Common myeloid progenitor, CD34-positive (primary cell): ENCODE results near the gene TCN2.

ENCODE experiments used
- CTCF ChIA-PET: fragments of 350-600 bp; sonication (Branson Sonifier 250); formaldehyde crosslinking; loops from one replicate; lab custom pipeline; 2021; ENCODE audit warnings: antibody characterized with exemption; lab: Charles Lee
- POLR2A ChIA-PET: fragments of 350-600 bp; sonication (Branson Sonifier 250); formaldehyde crosslinking; loops from one replicate; lab custom pipeline; 2021; ENCODE audit warnings: antibody characterized with exemption; lab: Charles Lee
- DNase-seq, 3 donors: peaks; one replicate each; pipeline versions ENCODE4 v3.0.0 to v3.0.0-alpha.2; 2013
- H3K27ac ChIP-seq, 2 experiments: 1 replicate in 1 of 2; 2 replicates in 1 of 2; pipeline ENCODE4 v1.7.0; 2013; ENCODE audit warnings: inconsistent platforms in 2 of 2, low read length in 2 of 2, mild to moderate bottlenecking in 2 of 2, low read depth in 1 of 2, moderate library complexity in 1 of 2; ENCODE audit not compliant: severe bottlenecking in 2 of 2, insufficient read depth in 1 of 2, poor library complexity in 1 of 2
- H3K27me3 ChIP-seq, 5 experiments: replicated peaks in 2 of 5; 1 replicate in 3 of 5; 2 replicates in 2 of 5; pipeline versions ENCODE4 v1.6.1 to v1.7.0; 2013; ENCODE audit warnings: low read length in 4 of 5, mild to moderate bottlenecking in 2 of 5, moderate library complexity in 2 of 5, inconsistent platforms in 1 of 5; ENCODE audit not compliant: insufficient read depth in 5 of 5, control insufficient read depth in 4 of 5
- H3K36me3 ChIP-seq, 4 experiments: 1 replicate in 2 of 4; 2 replicates in 2 of 4; pipeline versions ENCODE4 v1.6.1 to v1.7.0; 2013; ENCODE audit warnings: low read length in 3 of 4, control low read depth in 1 of 4, mild to moderate bottlenecking in 1 of 4; ENCODE audit not compliant: control insufficient read depth in 4 of 4, insufficient read depth in 4 of 4
- H3K4me1 ChIP-seq, 4 experiments: 1 replicate in 3 of 4; 2 replicates in 1 of 4; pipeline versions ENCODE4 v1.6.1 to v1.7.1; 2013; ENCODE audit warnings: low read length in 3 of 4, mild to moderate bottlenecking in 3 of 4, control low read depth in 1 of 4, inconsistent platforms in 1 of 4, moderate library complexity in 1 of 4; ENCODE audit not compliant: control insufficient read depth in 4 of 4, insufficient read depth in 4 of 4; ENCODE audit errors: control extremely low read depth in 1 of 4
- H3K4me3 ChIP-seq, 7 experiments: 1 replicate in 4 of 7; 2 replicates in 3 of 7; pipeline versions ENCODE4 v1.5.1 to v1.7.0; 2013; ENCODE audit warnings: mild to moderate bottlenecking in 7 of 7, low read length in 6 of 7, moderate library complexity in 6 of 7, inconsistent platforms in 2 of 7, low read depth in 2 of 7, control low read depth in 1 of 7; ENCODE audit not compliant: insufficient read depth in 4 of 7, control insufficient read depth in 1 of 7; ENCODE audit errors: extremely low read depth in 1 of 7
- H3K9me3 ChIP-seq, 5 experiments: 1 replicate in 4 of 5; 2 replicates in 1 of 5; pipeline versions ENCODE4 v1.6.1 to v1.7.1; 2013; ENCODE audit warnings: low read length in 4 of 5, mild to moderate bottlenecking in 2 of 5, inconsistent platforms in 1 of 5, low read depth in 1 of 5, moderate library complexity in 1 of 5; ENCODE audit not compliant: control insufficient read depth in 4 of 5, insufficient read depth in 2 of 5; ENCODE audit errors: control extremely low read depth in 1 of 5
- WGBS: methylation state at CpG from one replicate; pipeline ENCODE4 v1.1.5; 2013; ENCODE audit not compliant: insufficient coverage; 5-methylcytosine and 5-hydroxymethylcytosine counted together

Gene TCN2

DNA sequence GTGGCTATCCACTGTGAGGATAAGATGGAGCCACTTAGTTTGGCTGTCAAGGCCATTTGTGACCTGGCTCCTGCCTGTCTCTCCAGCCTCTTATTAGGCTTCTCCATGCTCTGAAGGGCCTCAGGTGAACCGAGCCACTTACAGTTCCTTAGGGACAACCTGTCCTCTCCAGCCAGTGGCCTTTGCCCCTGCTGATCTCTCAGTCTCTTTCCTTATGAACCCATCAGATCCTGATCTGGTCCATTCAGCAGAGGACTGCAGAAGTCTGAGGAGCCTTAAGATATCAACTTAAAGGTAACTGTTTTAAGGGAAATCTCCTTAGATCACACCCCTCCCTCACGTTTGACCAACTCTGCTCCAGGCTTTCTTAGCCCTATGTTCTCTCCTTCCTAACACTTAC lies 58.3 kb downstream of the TCN2 start:
- 100% methylated on average over 2 of the region's 2 CpGs for WGBS
- Histone ChIP-seq H3K36me3 (peaks cover 6 to 30% (median 16%) of the 10 kb centered on the region in 4 experiments), H3K27me3 (peaks cover 0 to 9% (median 4%) of the 10 kb centered on the region in 5 experiments), H3K4me3 (no peak overlapping the region), H3K9me3 (no peaks in the 10 kb centered on the region), H3K27ac (no peak overlapping the region), H3K4me1 (peaks cover 2 to 18% (median 14%) of the 10 kb centered on the region in 4 experiments)
- DNase-seq, result no peak
- CTCF ChIA-PET, result interaction anchor here (1.7 kb wide), 1 partner anchor 89 kb away, joined by 6 read pairs; no protein-coding TSS in a partner anchor
- POLR2A ChIA-PET, result interaction anchor here (0.7 kb wide), 1 partner anchor 635 kb away, joined by 3 read pairs; no protein-coding TSS in a partner anchor

DNA sequence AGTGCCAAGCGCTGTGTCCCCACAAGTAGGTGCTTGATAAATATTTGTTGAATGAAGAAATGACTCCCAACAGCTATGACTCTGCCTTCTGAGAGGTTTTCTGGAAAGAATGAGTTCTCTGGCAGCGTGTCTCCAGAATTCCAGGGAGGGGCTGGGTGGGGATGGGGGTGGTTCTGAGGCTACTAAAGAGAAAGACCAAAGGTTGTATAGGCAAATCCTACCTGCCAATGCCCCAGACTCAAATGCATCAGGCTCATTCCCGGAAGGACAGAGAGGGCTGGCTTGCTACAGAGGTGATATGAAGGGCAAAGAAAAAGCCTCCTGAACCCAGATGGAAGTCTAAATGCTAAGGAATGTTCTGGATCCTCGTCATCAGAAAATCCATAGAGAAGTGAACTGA lies 58.8 kb downstream of the TCN2 start:
- Histone ChIP-seq H3K36me3 (peaks cover 6 to 30% (median 16%) of the 10 kb centered on the region in 4 experiments), H3K9me3 (no peaks in the 10 kb centered on the region), H3K4me1 (peaks cover 2 to 18% (median 14%) of the 10 kb centered on the region in 4 experiments), H3K4me3 (no peak overlapping the region), H3K27ac (no peak overlapping the region), H3K27me3 (peaks cover 0 to 9% (median 4%) of the 10 kb centered on the region in 5 experiments)
- DNase-seq, result no peak
- WGBS, result 100% methylated on average over 3 of the region's 4 CpGs
- ChIA-PET POLR2A (no interaction called here), CTCF (interaction anchor here (1.2 kb wide), 1 partner anchor 16 kb away, joined by 3 read pairs; no protein-coding TSS in a partner anchor)

DNA sequence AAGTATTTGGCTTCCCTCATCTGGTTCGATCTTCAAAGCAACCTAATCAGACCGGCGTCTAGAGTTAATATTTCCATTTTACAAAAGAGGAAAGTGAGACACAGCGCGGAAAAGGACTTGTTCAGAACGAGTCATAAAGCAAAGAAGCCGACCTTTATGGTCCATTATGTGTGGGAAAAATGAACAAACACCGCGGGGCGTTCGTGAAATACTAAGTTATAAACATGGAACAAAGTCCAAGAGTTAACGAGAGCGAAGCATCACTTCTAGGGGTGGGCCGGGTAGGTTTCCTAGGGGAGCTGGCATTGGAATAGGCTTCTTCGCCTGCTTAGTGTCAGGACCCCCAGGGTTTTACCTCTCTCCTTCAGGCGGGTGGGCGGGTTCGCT lies 60.1 kb downstream of the TCN2 start:
- CTCF ChIA-PET, result interaction anchor here (1.0 kb wide), 2 partner anchors 12 to 32 kb away, joined by 3 to 5 read pairs; no protein-coding TSS in a partner anchor
- Histone ChIP-seq H3K9me3 (no peaks in the 10 kb centered on the region), H3K4me3 (peak overlapping the region; percentile 64 to 95 (median 87)), H3K27me3 (peaks cover 0 to 9% (median 4%) of the 10 kb centered on the region in 5 experiments), H3K27ac (peak overlapping the region in 1 of 2 experiments; percentile 70), H3K36me3 (peaks cover 4 to 25% (median 14%) of the 10 kb centered on the region in 4 experiments), H3K4me1 (peaks cover 2 to 18% (median 14%) of the 10 kb centered on the region in 4 experiments)
- WGBS, result under 1% methylated on average over 17 of the region's 18 CpGs
- DNase-seq, result peak in 1 of 3 donors; percentile 14
- POLR2A ChIA-PET, result interaction anchor here (1.0 kb wide), 1 partner anchor 33 kb away, joined by 3 read pairs; no protein-coding TSS in a partner anchor

DNA sequence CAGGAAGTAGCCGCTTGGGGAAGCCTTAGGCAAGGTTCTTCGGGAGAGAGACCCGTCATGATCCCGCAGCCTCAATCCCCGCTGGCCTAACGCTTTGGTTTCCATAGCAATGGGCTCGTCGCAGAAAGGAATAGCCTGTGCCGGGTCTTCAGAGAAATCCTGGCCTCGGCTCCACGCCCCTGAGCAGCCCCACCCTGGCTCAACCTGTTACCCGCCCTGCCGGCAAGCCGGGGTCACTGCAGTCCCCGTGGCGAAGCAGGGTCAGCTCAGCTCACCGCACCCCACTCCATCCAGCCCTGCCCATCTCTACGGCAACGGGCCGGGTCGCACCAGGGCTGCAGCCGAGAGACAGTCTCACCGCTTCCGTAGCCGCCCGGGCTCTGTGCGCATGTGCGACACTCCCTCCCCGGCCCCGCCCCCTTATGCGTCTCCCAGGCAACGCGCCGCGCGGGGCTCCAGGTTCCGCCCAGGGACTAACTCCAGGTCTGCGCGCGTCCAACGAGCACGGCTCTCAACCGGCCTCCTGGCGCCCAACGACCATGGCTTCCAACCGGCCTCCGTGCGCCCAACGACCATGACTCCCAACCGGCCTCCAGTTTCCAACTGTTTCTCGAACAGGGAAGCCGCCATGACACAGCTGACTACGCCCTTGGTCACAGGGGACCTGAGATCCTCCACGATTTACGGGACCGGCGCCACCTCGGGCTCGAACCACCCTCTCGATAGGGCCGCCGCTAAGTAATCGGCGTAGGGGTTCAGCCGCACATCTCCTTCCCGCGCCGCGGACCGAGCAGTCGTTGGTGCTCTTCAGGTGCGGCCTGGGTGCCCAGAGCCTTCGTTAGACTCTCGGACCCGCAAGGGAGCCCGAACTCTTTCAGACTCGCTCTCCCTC lies 60.8 kb downstream of the TCN2 start, which contains the start of gene DUSP18:
Gene DUSP18, minus strand, starts transcription at position 382 of the 892 bp plus-strand sequence. CDS start 3,872 bp downstream, outside the sequence.
- H3K36me3 ChIP-seq, result peaks cover 3 to 18% (median 11%) of the 10 kb centered on the region in 4 experiments
- no peaks in the 10 kb centered on the region for H3K9me3 ChIP-seq
- DNase-seq, result peak; percentile 85 to 93 (median 91)
- WGBS, result under 1% methylated on average over 61 of the region's 77 CpGs
- peaks cover 0 to 9% (median 4%) of the 10 kb centered on the region in 5 experiments for H3K27me3 ChIP-seq
- H3K4me3 ChIP-seq, result peak within 1 kb of the TSS; percentile 64 to 95 (median 87)
- H3K4me1 ChIP-seq, result peaks cover 2 to 18% (median 14%) of the 10 kb centered on the region in 4 experiments
- peak within 1 kb of the TSS in 1 of 2 experiments; percentile 70 for H3K27ac ChIP-seq
- ChIA-PET POLR2A (no interaction called here), CTCF (interaction anchor here (1.0 to 1.8 kb wide), 2 partner anchors 33 kb away, joined by 5 to 8 read pairs; no protein-coding TSS in a partner anchor)

DNA sequence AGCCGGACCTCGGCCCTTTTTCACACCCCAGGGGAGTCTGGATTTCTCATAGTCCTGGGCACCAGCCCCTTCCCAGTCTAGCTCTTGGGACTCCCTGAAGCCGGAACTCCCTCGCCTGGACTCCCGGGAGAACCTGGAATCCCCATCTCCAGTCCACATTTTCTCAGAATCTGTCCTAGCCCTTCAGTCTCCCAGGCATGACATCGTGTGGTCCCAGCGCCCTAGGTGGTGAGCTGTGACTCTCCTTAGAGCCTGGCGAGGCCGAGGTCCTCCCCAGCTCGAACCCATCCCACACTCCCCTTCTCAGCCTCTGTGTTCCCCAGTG lies 61.4 kb downstream of the TCN2 start:
- CTCF ChIA-PET, result interaction anchor here (1.8 kb wide), 1 partner anchor 34 kb away, joined by 8 read pairs; no protein-coding TSS in a partner anchor
- Histone ChIP-seq H3K4me1 (peaks cover 2 to 18% (median 14%) of the 10 kb centered on the region in 4 experiments), H3K4me3 (peak overlapping the region; percentile 64 to 95 (median 87)), H3K27me3 (peaks cover 0 to 9% (median 4%) of the 10 kb centered on the region in 5 experiments), H3K27ac (no peak overlapping the region), H3K36me3 (peaks cover 3 to 12% (median 6%) of the 10 kb centered on the region in 4 experiments), H3K9me3 (no peaks in the 10 kb centered on the region)
- no peak for DNase-seq
- POLR2A ChIA-PET, result no interaction called here
- 41% methylated on average over 10 of the region's 10 CpGs for WGBS

DNA sequence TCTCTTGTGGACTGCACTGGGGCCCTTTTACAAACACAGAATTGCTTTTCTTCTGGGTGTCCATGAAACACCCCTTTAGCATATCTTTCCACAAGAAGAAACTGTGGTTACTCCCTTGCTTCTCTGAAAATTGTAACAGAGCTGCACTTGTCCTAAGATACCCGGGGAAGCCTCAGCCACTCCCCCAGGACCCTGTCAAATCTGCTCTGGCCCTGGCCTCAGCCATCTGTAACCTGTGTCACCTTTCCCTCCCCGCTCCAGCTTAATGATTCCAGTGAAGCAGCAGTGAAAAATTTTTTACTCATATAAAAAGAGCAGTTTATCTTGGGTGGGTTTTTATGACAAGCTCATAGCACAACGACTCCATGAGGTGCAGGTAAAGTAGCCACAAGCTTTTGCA lies 64.1 kb downstream of the TCN2 start:
- Histone ChIP-seq H3K36me3 (no peaks in the 10 kb centered on the region), H3K9me3 (no peaks in the 10 kb centered on the region), H3K4me3 (no peak overlapping the region), H3K27me3 (peaks cover 2 to 12% (median 4%) of the 10 kb centered on the region in 5 experiments), H3K4me1 (peaks cover 2 to 18% (median 14%) of the 10 kb centered on the region in 4 experiments), H3K27ac (no peak overlapping the region)
- ChIA-PET CTCF (no interaction called here), POLR2A (no interaction called here)
- no peak for DNase-seq
- WGBS, result 60% methylated on average over 1 of the region's 3 CpGs
